Hindlimb muscle (tissue), 1 donor: Measurements from ENCODE around the gene CNKSR2. TPM values are rescaled to one million over a fixed set of nuclear protein-coding genes. Genes with fewer than 3 reads are reported as not detected.

Source experiments
- DNase-seq: peaks from one replicate; pipeline ENCODE4 v3.0.0-alpha.2; 2013
- polyA plus RNA-seq: library from polyadenylated mRNA; unstranded; fragments of 120-200 nt; gene quantifications from one replicate; pipeline ENCODE4 v1.2.1, GENCODE V29; 2013; ENCODE audit not compliant: insufficient read length

Gene CNKSR2
- polyA plus RNA-seq, 1 donor: 1.9 TPM

- DNase-seq: no peak
Measured at GRCh38 chrX:21612154-21612553, 237.9 kb downstream of the CNKSR2 start.

- no peak for DNase-seq
Measured at GRCh38 chrX:21616386-21616785, 242.2 kb downstream of the CNKSR2 start.

GRCh38 chrX:21620234-21620633 lies 246.0 kb downstream of the CNKSR2 start:
- DNase-seq: no peak

DNA sequence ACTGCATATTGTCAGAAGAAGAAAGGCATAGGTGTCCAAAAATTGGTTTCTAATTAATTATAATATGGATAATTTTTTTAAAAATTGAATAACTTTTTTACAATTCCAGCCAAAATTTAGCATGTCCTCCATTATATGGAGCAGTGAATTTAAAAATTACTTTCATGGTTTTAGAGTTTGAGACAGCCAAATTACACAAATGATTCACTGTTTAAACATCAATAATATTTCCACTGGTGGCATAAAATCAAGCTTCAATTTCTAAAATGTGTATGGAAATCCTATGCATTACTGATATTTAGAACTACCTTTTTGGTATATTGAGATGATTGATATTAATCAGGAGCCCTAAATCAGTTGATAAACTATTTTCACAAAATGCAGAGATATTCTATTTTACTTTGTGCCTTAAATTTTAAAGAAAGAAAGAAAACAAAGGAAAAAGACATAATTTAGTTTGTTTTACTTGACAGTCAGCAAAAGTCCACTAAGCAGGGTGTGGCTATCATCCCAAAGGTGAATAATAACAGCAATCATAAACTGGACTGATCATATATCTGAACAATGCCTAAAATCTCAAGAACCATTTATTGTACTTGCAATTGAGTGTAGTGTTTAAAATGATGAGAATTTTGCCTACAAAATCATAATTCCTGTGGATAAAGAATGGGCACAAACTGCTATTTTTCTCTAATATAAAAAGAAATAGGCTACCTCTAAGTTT lies 249.7 kb downstream of the CNKSR2 start:
- DNase-seq: no peak

DNA sequence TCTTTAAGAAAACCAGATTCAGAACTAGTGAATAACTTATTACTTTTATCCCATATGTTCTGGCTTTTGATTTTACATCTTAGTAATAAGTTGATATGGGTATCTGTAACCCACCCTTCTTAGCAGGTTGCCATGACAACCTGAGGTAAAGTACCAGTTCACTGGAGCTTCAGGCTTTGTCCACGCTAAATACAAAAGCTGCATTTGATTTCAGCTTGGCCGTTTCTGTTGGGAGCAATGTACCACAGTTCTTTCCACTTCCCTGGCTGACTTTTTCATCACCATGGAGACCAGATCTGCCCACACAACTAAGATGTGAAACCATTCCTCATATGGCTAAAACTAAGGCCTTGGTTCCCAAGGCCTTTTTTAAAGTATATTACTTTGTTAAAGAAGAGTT lies 257.8 kb downstream of the CNKSR2 start:
- peak; percentile 26 for DNase-seq

GRCh38 chrX:21638311-21638710 lies 264.1 kb downstream of the CNKSR2 start:
- DNase-seq: no peak

DNA sequence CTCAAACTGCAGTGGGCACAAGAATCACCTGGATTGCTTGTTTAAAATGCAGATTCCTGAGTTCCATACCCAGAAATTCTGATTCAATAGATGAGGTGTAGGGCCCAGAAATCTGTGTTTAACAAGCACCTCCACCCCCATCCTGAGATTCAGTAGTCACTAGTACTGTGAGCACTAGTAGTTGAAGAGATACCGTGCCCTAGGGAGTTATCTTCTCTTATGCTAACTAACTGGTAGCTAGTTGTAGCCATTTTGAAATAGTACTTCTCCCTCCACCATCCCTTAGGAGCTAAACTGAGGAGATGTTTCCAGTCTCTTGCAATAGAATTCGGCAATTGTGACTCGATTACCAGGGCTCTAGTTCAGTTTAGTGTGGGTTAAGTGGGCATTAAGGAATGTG lies 265.6 kb downstream of the CNKSR2 start:
- no peak for DNase-seq

GRCh38 chrX:21645431-21645830 lies 271.2 kb downstream of the CNKSR2 start:
- DNase-seq: no peak

DNA sequence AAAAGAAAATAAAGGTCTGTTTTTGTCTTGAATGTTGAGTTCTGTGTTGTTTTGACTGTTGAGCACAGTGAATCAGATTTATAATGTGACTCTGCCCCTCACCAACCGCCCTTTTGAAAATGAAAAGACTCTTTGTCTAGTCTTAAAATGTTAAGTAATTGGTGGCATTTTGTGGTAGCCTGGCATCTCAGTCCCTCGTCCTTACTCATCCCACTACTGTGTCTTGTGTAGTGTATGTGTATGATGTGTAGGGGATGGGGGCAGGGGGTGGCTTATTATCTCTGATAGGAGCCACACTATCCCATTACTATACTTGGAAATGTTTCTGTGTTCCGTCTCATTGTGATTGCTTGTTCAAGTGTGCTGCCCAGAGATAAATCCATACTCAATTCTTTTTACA lies 271.7 kb downstream of the CNKSR2 start:
- no peak for DNase-seq

- DNase-seq: no peak
Measured at GRCh38 chrX:21655901-21656586, 281.8 kb downstream of the CNKSR2 start.

- no peak for DNase-seq
Measured at GRCh38 chrX:21656587-21657317, 282.5 kb downstream of the CNKSR2 start.

- no peak for DNase-seq
Measured at GRCh38 chrX:21657318-21658151, 283.3 kb downstream of the CNKSR2 start.

GRCh38 chrX:21658152-21658737 lies 284.0 kb downstream of the CNKSR2 start, which contains the start of gene KLHL34:
TSS of gene KLHL34 (minus strand) at chrX:21658330. CDS start at chrX:21657788, 542 bp downstream.
- DNase-seq: no peak

DNA sequence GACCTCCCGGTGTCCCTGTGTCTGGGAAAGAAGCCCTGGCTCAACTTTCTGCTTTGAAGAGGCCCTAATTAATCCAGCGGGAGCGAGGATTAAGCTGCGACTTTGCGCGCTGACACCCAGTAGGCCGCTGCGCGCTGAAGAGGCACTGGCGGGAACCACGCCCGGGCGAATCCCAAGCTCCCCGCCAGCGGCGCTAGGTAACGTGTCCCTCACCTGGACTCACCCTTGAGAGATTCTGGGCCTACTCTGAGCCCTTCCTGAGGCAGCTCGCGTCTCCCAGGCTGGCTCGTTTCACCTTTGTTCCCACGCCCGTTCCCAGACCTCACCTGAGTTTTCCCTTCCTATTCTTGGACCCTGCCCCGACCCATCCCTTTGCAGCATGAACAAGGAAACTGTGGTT lies 284.5 kb downstream of the CNKSR2 start:
- DNase-seq: no peak

GRCh38 chrX:21659320-21659719 lies 285.1 kb downstream of the CNKSR2 start:
- no peak for DNase-seq

GRCh38 chrX:21660156-21660555 lies 285.9 kb downstream of the CNKSR2 start:
- no peak for DNase-seq

- no peak for DNase-seq
Measured at GRCh38 chrX:21661316-21661715, 287.1 kb downstream of the CNKSR2 start.

GRCh38 chrX:21662761-21663160 lies 288.5 kb downstream of the CNKSR2 start:
- DNase-seq: no peak

DNA sequence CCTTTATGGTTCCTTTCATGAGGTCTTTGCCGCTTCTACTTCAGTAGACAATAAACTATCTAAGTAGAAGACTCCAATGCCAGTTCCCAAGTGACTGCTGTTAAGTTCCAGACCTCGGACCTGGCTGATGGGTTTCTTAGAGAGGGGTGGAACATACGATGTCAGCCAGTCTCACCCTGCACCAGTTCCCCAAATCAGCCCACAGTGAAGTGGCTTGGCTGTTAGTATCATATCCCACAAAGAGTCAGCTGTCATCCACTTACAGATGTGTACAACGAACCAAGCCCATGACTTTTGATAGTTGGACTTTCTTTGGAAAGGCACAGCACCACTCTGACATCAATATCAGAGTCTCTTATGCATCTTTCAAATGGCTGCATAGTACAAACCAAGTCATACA lies 292.0 kb downstream of the CNKSR2 start:
- DNase-seq: no peak

GRCh38 chrX:21666679-21667078 lies 292.5 kb downstream of the CNKSR2 start:
- DNase-seq: no peak

DNA sequence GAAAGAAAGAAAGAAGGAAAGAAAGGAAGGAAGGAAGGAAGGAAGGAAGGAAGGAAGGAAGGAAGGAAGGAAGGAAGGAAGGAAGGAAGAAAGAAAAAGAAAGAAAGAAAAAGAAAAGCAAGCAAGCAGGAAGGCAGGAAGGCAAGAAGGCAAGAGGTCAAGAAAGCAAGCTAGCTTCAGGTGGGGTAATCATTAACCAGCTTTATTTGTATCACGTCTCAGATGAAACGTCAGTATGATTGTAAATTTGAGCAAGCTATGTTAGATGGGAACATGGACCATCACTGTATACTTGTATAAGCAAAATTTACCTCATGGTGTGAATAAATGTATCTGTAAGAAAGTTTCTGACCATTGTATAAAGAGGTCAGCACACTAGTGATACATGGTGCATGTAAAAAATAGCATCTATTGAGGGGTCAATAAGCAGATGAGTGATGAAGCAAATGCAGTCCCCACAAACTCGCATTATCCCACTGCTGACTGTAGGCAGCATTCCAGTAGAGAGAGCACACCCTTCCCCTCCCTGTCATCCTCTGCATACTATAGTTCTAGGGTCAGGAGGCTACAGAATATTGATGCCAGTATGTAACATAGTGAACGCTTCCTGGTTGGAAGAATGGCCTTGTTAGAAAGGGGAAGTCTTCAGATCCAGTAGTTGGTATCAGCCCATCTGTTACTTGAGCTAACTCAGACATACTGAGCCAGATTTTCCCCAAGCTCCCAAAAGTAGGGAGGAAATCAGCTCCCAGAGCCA lies 300.4 kb downstream of the CNKSR2 start:
- no peak for DNase-seq
